NCI-H2196 treated with DMSO at 0.1 percent for 48 hours (cell line): Measurements from ENCODE around the gene TEPSIN.

ENCODE experiments used
- DNase-seq: peaks from one replicate; lab custom pipeline; 2025; ENCODE audit not compliant: unreplicated experiment; lab: John Stamatoyannopoulos, UW

Gene TEPSIN

GRCh38 chr17:81270279-81270678 lies 31.4 kb upstream of the TEPSIN start:
- no peak for DNase-seq

GRCh38 chr17:81267390-81268067 lies 28.7 kb upstream of the TEPSIN start:
- no peak for DNase-seq

GRCh38 chr17:81265576-81265975 lies 26.7 kb upstream of the TEPSIN start:
- no peak for DNase-seq

DNA sequence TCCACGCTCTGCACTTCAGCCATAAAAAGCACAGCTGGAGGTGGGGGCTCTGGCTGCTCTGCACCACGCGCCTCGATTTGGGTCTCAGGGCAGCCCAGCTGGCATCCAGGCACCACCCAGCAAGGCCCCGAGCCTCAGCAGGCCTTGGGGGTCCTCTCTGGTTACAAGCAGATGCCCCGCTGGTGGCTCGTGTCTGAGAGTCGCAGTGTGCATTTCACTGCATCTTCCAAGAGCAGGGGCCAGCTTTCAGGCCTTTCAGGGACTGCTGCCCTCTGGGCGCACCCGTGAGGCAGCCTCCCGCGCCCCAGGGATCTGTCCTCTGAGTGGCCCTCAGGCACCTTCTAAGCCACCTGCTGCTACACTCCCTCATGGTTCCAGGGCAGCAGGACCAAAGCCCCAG lies 25.8 kb upstream of the TEPSIN start:
- DNase-seq: no peak

DNA sequence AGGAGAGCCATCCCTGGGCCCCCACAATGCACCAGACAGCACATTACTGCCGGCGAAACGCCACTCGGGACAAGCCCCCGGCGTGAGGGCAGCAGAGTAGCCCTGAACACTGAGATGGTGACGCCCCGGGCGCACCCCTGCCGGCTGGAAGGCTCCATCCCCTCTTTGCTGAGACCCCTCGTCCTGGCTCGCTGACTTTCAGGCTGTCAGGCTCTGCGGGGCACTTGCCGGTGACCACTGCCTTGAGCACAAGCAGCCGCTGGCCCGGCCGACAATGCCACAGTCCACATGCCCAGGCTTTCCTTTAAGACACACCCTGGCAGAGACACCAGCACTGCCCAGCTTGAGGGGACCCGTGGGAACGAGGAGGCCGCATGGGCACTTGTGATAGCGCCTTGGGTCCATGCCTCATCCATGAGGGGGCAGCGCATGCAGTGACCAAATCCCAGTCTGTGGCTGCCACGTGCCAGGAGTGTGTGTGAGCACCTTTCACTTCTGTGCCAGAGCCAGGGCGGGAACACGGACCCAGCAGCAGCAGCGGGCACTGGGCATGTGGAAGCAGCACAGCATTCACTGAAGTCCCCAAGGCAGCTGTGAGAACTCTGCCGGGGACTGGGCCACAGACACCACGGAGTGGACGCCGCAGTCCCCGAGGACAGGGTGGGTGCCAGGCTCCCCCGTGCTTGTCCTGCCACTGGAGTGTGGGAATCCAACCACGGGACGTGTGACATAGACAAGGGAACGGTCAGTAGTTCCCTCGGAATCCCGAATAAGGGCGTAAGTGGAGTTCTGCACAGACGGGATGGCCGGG lies 24.7 kb upstream of the TEPSIN start:
- DNase-seq: no peak

DNA sequence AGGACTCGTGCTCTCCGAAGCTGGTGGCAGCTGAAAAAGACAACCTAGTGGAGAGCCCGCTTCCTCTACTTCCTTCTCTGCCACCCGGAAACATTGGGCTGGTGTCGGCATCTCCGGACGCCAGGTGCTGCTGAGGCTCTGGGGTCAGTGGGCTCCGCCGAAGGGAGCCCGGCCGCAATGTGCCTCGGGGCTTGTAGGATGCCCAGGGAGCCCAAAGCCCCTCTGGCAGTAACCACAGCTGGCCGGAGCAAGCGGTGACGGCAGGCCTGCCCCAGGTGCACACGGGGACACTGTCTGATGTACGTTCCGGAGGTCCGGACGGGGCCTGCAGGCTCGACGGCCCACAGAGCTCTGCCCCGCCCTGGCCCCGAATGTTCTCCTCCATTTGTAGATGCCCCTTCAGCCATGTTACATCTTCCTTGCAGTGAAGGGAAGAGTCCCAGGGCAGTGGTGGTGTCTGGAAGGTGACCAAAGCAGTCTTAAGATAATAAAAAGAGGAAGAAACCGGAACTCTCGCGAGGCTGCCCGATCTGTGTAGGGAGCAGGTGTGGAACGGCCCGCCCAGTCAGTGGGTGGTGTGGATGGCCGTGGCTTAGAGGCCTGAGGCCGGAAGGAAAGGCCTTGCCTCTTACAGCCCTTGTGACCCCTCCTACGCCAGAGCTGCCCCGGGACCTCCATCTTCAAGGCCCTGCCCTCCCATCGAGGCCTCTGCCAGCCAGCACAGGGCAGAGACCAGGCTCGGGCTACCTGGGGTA lies 22.9 kb upstream of the TEPSIN start:
- DNase-seq: no peak

DNA sequence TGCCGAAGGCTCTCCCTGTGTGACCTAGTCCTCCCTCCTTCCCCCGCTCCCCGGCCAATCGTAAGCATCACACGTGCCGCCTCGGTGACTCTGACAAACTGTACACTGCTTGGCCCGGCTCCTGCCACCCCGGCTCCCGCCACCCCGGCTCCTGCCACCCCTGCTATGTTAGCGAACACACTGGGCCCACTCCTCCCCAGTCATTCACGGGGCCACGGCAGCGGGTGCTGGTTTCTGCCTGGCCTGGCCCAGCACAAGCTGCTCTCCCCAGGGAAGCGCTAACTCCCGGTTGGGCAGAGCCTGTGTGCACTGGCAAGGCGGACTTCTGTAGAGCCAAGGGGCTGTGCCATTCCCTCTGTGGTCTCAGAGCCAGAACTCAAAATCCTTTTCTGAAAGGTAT lies 22.2 kb upstream of the TEPSIN start:
- DNase-seq: no peak

DNA sequence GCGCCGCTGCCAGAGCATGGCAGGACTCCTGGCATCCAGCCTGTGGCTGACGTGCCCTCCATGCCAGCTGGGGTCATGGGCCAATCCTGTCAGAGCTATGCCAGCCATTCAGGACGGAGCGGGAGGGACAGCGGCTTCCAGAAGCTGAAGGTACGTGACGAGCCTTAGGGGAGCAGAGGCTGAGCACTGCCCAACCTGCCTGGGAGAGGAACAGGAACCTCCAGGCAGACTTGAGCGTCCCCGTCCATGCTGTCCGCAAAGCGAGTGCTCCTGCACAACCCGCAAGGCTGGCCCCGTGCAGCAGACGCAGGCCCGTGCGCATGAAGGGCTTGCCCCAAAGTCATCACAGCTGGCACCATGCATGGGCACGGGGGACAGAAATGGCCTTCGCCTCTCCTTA lies 21.8 kb upstream of the TEPSIN start:
- no peak for DNase-seq

DNA sequence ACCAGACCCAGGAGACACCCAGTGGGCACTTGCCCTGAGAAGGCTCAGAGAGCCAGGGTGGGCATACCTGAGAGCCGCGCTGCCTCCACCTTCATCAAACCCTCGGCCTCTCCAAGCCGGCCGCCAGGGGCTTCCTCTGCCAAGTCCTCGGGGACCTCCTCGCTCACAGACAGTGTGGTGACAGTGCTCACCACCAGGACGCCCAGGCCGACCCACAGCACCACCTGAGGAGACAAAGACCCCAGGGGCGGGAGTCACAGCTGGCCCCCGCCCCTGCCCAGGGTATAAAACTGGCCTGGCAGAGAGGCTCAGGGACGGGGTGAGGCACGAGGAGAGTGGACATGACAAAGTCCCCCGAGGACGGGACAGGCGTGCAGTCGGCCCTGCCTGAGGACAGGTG lies 21.3 kb upstream of the TEPSIN start:
- DNase-seq: no peak

GRCh38 chr17:81259058-81259605 lies 20.3 kb upstream of the TEPSIN start:
- DNase-seq: no peak

- no peak for DNase-seq
Measured at GRCh38 chr17:81258292-81258691, 19.4 kb upstream of the TEPSIN start.

DNA sequence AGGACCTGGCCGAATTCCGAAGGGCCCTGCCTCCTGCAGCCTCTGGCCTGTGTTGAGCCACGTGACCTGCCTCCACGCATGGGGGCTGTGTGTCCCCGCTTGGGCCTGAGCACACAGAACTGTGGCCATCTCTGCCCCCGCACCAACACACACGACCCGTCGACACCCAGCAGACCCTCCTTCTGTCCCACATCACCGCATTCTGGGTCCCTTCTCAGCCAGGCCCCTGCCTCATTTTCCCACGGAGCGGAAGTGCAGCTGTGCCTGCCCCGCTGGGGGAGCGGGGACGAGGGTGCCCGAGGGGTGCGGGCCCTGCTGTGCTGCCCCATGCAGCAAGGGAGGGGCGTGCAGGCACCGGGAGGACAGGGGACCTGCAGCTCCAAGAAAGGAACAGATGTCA lies 18.7 kb upstream of the TEPSIN start:
- DNase-seq: no peak

- no peak for DNase-seq
Measured at GRCh38 chr17:81256616-81257015, 17.8 kb upstream of the TEPSIN start.

GRCh38 chr17:81254955-81255717 lies 16.3 kb upstream of the TEPSIN start:
- DNase-seq: peak; percentile 97

DNA sequence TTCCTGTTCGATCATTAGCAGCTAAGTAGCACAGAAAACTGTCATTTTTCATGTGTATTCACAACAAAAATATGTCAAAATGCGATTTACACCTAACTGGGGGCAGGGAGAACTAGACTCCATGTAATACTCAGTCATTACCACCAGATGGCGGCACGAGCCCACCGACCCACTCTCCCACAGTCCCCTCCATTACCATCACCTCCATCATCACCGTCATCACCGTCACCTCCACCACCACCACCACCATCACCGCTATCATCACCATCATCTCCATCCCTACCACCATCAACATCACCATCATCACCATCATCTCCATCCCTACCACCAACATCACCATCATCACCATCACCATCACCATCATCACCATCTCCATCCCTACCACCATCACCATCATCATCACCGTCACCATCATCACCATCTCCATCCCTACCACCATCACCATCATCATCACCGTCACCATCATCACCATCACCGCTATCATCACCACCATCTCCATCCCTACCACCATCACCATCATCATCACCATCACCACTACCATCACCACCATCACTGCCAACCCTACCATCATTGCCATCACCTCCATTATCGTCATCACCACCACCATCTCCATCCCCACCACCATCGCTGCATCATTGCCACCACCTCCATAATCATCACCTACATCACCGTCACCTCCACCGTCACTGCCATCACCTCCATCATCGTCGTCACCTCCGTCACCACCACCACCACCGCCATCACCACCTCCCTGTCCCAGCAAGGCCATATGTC lies 14.7 kb upstream of the TEPSIN start:
- DNase-seq: peak; percentile 22

DNA sequence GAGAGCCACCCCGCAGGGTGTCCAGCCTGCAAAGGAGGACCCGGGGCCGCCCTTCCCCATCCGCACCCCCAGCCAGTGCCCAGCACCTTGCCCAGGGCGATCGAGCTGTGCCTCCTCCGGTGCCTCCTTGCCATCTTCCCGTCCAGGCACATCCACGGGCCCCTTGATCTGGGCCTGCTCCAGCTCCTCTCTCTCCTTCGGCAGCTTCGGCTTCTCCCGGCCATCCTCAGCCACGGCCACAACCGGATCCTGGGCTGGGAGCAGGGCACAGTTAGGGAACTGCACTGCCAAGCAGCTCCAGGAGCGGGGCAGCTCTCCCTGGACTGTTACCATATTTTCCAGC lies 14.1 kb upstream of the TEPSIN start:
- DNase-seq: no peak

DNA sequence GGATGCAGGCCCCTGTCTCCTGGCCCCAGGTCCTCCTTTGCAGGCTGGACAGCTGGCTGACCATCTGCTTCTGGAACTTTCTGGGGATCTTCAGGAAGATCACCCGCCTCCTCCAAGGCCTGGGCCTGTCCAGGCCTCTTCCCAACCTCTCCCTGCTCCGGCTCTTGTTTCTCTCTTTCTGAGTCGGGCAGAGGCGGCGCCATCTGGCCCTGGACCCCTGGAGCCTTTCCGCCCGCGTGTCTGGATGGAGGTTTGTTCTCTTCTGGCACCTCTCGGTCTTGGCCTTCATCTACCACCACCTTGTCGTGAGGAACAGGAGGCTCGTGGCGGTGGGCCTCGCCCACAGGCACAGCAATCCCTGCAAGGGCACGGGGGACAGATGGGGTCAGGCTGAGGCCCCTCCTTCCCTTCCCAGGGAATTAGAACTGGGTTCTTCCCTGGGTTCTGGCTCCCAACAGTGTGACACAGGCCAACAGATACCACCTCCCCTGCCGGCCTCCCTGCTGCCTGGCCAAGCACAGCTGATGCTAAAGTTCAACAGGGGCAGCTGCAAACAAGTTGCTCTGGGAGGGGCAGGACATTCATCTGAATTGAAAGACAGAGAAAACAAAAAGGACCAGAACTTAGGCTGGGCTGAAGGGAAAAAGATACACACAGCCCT lies 13.6 kb upstream of the TEPSIN start:
- DNase-seq: no peak

GRCh38 chr17:81251709-81252301 lies 12.9 kb upstream of the TEPSIN start:
- peak; percentile 77 for DNase-seq

DNA sequence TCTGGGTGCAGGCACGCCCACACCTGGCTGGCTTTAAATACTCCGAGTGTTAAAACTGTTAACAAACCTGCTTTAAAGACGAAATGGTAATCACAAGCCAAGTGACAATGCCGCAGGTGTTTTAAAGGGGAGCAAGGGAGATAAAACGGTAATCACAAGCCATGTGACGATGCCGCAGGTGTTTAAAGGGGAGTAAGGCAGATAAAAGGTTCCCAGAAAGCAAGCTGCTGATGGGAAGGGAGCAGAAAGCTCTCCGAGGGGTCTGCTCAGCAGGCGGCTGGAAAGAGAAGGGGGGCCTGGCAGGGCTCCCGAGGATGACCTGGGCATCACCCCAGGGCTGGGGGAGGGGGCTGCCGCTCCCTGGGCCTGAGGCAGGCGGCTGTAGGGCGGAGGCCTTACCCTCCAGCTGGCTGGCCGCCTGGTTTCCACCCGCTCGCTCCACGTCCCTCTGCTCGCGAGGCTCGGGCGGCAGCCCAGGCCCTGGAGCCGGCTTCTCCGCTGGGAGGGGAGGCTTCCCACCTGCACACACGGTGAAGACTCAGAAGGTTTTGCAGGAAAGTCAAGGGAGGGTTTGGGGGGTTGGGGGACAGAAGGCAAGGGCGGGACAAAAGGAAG lies 12.3 kb upstream of the TEPSIN start:
- DNase-seq: peak; percentile 93
